ENCODE data around the gene GPATCH2.

Gene GPATCH2

DNA sequence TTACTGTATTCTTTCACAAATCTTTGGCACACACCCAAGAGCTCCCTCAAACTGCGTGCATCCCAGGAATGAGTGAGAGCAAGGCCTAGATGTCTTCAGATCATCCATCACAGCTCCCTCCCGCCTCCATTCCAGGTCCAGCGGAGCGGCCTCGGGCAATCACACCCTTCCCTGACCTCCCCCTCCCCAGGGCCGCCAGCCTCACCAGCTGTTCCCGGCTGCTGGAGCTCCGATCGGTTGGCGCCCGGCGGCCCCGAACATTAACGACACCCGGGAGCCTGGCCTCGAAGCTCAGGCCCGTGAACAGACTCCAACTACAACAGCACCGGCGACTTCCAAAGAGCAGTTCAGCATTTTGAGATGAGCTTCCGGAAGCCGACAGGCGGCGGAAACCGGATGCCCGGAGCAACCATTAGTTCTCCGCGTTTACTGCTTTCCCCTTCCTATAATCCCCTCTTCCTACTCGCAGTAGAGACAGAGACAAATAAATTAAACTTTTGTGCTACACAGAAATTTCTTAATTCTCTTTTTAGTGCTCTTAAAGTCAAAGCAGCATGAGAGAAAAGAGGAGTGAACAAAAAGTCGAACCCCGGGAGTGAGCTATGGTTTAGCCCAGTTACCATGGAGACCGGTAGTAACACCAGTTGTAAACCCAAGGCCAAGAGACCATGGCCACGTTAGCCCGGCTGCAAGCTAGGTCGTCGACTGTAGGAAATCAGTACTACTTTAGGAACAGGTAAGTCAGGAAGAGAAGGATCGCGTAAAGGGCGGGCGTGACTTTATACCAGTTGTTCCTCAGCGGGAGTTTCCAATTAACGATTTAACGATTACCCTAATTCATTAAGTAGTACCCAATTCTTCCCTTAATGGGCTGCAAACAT is at the start of gene GPATCH2, which contains the start of gene SPATA17:
Gene GPATCH2 (minus strand): TSS at position 380 of the 881 bp plus-strand sequence. CDS start 119 bp downstream, at position 261.
Gene SPATA17 (plus strand): TSS at position 634 of the 881 bp plus-strand sequence. CDS start 35 bp downstream, at position 669.
- DNase-seq (ENCODE audit: low read depth in 2 of 2), result peak; percentile 58 to 64

DNA sequence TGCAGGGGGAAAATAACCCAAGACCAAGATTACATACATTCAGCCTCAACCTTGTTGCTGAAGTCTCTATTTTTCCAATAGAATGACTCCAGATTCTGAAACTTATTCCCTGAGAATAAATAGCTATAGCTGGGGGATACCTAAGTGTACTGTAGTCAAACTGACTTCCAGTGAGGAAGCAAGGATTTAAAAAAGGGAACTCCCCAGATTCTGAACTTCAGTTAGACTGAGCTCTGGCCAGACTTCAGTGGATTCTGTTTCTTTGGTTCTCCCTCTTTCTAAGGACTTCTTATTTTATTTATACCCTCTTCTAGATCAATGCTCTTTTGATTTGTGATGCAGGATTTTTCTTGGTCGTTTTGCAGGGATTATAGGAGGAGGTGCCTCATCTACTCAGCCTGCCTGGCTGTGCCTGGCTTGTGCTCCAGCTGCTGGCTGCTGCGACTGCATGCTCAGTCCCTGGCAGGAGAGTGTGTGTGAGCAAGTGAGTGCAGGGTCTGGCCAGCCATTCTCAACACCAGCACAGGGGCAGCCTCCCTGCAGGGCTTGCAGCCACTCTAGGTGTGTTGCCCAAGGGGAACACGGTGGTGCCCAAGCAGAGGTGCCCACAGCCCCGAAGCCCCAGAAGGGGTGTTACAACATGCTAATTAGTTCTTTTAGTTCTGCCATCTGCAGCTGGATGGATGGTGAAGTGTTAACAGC is 43.3 kb upstream of the GPATCH2 start:
- DNase-seq (ENCODE audit: low read depth in 2 of 2), result no peak

GRCh38 chr1:217673387-217673786 is 42.5 kb upstream of the GPATCH2 start:
- no peak for DNase-seq (ENCODE audit: low read depth in 2 of 2)

DNA sequence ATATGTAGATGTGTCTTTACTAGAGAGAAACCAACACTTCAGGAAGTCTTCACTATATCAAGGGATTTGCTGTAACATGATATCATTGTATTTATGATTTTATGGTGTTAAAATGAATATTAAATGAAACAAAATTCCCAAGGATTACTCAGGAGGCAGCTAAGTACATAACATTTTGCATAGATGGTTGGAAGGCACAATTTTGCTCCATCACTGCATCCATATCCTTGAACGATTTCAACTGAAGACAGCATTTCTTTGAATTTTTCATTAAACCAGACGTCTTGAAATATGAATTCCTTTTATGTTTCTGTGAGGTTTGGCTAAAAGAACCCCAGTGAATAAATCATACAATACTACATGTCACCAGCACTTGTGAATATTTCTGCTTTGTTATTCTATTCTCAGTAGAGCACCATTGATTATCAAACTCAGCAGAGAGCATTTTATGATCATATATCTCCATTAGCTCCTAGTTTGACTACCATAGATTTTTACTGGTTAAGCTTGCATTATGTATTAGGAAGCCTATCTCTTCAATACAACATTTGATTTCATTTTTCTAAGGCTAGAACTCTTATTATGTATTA is 37.6 kb upstream of the GPATCH2 start:
- no peak for DNase-seq (ENCODE audit: low read depth in 2 of 2)

- no peak for DNase-seq (ENCODE audit: low read depth in 2 of 2)
Measured at GRCh38 chr1:217661407-217661806, 30.5 kb upstream of the GPATCH2 start.

- DNase-seq (ENCODE audit: low read depth in 2 of 2), result no peak
Measured at GRCh38 chr1:217660353-217661062, 29.6 kb upstream of the GPATCH2 start.

DNA sequence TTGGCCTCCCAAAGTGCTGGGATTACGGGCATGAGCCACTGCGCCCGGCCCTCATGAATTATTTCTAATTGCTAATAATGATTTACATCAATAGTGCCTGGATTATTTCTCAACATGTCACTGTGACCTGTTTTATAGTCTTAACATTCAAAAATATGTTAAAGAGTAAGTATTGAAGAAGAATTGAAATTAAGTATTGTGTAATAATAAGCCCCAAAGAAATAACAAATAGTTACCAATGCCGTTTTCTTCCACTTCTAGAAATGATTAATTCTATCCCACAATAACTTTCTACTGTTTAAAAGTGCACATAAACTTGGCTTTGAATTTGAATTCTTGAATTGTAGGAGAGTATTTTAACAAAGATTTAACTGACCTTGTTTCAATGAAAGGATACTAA is 19.8 kb upstream of the GPATCH2 start:
- DNase-seq (ENCODE audit: low read depth in 2 of 2), result no peak

DNA sequence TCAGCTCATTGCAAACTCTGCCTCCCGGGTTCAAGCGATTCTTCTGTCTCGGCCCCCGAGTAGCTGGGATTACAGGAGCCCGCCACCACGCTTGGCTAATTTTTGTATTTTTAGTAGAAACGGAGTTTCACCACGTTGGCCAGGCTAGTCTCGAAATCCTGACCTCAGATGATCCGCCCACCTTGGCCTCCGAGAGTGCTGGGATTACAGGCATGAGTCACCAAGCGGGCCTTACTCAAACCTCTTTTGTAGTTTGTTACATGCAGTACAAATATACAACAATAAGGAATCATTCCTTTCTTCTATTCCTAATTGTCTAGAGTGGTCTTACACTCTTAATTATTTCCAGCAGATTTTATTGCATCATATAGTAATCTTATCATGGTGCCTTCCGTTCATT is 16.9 kb upstream of the GPATCH2 start:
- DNase-seq (ENCODE audit: low read depth in 2 of 2), result no peak

DNA sequence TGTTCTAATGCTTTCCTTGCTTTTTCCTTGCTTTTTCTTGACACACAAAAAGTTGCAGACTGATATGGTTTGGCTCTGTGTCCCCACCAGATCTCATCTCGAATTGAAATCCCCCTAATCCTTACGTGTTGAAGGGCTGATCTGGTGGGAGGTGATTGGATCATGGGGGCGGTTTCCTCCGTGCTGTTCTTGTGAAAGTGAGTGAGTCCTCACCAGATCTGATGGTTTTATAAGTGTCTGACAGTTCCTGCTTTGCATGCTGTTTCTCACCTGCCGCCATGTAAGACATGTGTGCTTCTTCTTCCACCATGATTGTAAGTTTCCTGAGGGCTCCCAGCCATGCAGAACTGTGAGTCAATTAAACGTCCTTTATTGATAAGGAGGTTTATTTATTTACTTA is 11.6 kb upstream of the GPATCH2 start:
- DNase-seq (ENCODE audit: low read depth in 2 of 2), result no peak

DNA sequence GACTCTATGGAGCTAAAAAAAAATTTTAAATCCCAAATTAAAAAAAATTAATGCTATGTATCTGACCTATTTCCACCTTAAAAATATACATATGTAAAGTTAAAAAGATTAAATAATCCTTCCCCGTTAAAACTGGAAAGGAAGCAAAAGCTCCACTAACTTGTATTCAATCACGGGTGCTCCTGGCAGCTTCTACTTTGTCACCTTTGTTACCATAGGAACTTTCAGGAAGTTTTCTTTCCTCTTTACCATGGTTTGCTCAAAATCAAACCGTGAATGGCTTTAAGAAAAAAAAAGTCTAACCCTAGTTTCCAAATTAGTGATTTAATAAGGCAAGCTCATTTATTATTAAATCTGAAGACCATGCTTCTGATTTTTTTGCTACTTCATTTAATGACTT is 3.5 kb downstream of the GPATCH2 start:
- DNase-seq (ENCODE audit: low read depth in 2 of 2), result no peak

DNA sequence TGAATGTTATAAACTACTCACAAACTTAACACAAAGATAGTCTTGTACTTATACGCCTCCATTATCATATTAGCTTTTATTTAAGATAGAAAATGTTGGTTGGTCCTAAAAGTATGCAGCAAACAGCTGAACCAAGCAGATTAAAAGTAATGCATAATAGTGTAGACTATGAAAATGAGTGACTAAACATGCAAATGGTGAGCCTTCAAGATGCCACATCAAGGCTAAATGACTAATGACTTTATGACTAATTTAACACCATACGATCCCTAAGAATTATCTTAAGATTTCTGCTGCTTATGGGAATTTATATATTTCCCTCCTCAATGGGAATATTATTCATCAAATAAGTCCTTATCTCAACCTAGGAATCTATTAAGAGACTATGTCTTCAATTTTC is 4.6 kb downstream of the GPATCH2 start:
- DNase-seq (ENCODE audit: low read depth in 2 of 2), result no peak

GRCh38 chr1:217622042-217622441 is 8.8 kb downstream of the GPATCH2 start:
- DNase-seq (ENCODE audit: low read depth in 2 of 2), result no peak

DNA sequence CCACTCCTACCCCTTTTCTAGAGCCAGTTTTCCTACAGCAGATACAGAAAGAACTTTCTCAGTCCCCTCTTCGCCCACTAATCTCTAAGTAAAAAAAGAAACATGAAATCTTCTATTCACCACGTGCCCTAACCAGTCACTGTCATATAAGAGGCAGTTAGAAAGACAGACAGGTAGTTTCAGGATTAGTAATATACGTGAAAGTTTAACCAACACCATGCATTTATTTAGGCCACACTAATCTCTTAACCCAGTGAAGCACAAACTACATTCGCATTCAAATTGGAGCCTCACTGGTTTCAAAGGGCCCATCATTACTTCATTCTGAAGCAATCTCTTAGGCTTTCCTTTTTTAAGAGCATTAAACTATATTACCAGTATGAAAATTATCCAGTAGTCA is 10.1 kb downstream of the GPATCH2 start:
- no peak for DNase-seq (ENCODE audit: low read depth in 2 of 2)

DNA sequence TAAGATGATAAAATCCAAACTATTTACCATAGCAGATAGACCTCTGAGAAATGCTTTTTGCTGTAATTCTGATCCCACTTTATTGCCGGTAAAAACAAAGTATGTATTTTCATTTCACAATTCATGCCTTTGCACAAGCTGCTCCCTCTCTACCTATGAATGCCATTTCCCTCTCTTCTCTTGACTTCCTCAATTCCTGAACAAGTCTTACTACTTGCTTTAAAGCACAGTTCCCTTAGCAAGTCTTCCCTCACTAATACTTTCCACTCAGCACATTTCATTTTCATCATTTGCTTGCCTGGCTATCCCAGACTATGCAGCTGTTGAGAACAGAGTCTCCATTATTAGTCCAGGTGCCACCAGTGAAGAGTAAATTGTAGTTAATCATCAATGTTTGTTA is 13.8 kb downstream of the GPATCH2 start:
- DNase-seq (ENCODE audit: low read depth in 2 of 2), result no peak

DNA sequence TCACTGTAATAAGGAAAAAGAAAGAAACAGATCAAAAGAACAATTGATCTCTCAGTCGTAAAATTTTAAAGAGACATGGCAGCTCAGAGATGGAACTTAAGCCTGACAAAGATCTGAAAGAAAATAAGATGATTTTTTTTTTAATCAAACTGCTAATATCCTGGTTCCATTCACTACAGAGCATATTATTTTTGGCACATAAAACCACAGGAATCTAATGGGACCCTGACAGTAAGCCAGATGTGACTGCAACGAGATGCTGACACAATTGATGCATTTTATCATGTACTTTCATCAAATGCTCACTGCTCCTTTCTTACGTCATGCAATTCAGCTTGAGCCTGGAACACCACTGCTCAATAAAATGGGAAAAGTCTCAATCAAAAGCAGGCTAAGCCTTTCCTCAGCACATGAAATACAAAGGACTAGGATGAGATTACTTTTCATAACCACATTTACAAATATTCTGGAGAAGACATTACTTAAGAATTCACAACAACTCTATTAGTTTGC is 16.6 kb downstream of the GPATCH2 start:
- no peak for DNase-seq (ENCODE audit: low read depth in 2 of 2)

GRCh38 chr1:217605390-217605789 is 25.5 kb downstream of the GPATCH2 start:
- no peak for DNase-seq (ENCODE audit: low read depth in 2 of 2)

DNA sequence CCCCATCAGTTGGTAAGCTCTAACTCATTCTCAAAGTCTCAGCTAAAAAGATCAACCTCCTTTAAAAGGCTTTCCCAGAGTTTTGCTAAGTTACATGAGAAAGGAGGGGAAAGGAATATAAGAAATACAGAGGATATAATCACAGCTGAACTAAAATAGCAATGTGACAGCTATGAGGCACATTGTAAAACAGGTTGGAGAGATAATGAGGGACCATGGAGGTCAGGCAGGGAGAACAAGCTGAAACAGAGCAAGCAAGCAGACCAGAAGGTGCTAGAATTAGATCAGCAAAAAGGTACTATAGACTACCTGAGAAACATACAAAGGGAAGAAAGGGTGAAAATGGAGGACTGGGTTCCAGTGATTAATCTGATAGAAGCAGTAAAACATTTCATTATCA is 28.5 kb downstream of the GPATCH2 start:
- DNase-seq (ENCODE audit: low read depth in 2 of 2), result no peak

GRCh38 chr1:217599154-217599553 is 31.7 kb downstream of the GPATCH2 start:
- DNase-seq (ENCODE audit: low read depth in 2 of 2), result no peak

GRCh38 chr1:217590598-217590997 is 40.3 kb downstream of the GPATCH2 start:
- no peak for DNase-seq (ENCODE audit: low read depth in 2 of 2)

GRCh38 chr1:217586586-217586985 is 44.3 kb downstream of the GPATCH2 start:
- no peak for DNase-seq (ENCODE audit: low read depth in 2 of 2)

- no peak for DNase-seq (ENCODE audit: low read depth in 2 of 2)
Measured at GRCh38 chr1:217585577-217585976, 45.3 kb downstream of the GPATCH2 start.
